Glutamatergic neuron (in vitro differentiated cells): ENCODE measurements around the gene SMLR1. TPM values are rescaled to one million over a fixed set of nuclear protein-coding genes. Genes with fewer than 3 reads are reported as not detected.

Experiments
- DNase-seq: peaks from one replicate; pipeline ENCODE4 v3.0.0; 2022
- H3K27ac Mint-ChIP-seq: one replicate; pipeline ENCODE4 v1.8.0; 2020; ENCODE audit warnings: mild to moderate bottlenecking, mixed read lengths, inconsistent platforms; ENCODE audit not compliant: unreplicated experiment
- H3K27me3 Mint-ChIP-seq: one replicate; pipeline ENCODE4 v1.8.0; 2020; ENCODE audit warnings: mild to moderate bottlenecking, moderate library complexity, mixed read lengths, inconsistent platforms; ENCODE audit not compliant: unreplicated experiment
- H3K36me3 Mint-ChIP-seq: one replicate; pipeline ENCODE4 v1.8.0; 2020; ENCODE audit warnings: mild to moderate bottlenecking, mixed read lengths, inconsistent platforms; ENCODE audit not compliant: unreplicated experiment
- H3K4me1 Mint-ChIP-seq: one replicate; pipeline ENCODE4 v1.8.0; 2020; ENCODE audit warnings: mild to moderate bottlenecking, low read depth, mixed read lengths, inconsistent platforms; ENCODE audit not compliant: unreplicated experiment
- H3K4me3 Mint-ChIP-seq: one replicate; pipeline ENCODE4 v1.8.0; 2020; ENCODE audit warnings: mild to moderate bottlenecking, mixed read lengths, inconsistent platforms; ENCODE audit not compliant: unreplicated experiment
- H3K9me3 Mint-ChIP-seq: one replicate; pipeline ENCODE4 v1.8.0; 2020; ENCODE audit warnings: mild to moderate bottlenecking, moderate library complexity, mixed read lengths, inconsistent platforms; ENCODE audit not compliant: unreplicated experiment
- total RNA-seq: library from RNA; stranded (reverse); fragmentation: NEBNext Ultra II Directional; extraction: Animal tissue kit (Norgen Biotek cat#: 25700); gene quantifications from one replicate; pipeline ENCODE4 v1.2.1, GENCODE V29; 2021; ENCODE audit not compliant: unreplicated experiment
- TF ChIP-seq, protein P1 (sequence below): fragments of 200-600 bp; sonication (generic); IDR thresholded peaks from one replicate; pipeline ENCODE4 v1.5.0; 2021; ENCODE audit not compliant: partially characterized antibody, unreplicated experiment

Gene SMLR1
- total RNA-seq, 1 donor from 2014 or later: not detected

DNA sequence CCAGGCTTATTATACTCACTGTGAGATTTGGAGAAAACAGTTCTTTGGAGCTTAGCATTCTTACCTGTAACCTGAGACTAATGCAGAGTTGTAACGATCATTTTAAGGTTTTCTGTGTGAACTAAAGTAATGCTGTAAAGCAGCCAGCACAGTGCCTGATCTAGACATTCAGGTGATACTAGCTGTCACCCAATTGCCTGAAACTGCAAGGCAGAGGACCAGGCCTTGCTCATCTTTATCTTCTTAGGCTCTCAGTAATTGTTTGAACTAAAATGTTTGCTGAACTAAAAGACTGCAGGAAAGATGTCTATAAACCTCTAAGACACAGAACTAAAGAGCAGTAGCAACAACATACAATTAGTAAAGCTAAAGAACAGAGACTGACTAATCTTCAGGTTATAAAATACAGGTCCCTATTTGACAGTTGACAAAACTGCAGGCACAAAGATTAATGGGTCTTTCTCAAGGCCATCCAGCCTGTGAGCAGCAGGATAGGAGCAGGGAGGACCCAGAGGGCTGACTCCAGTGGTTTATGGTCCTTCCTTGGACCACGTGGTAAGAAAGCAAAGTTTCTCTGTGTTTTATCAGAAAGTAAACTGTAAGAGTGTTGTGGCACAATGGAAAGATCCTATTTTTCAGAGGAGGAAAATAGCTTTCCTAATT lies 31.4 kb downstream of the SMLR1 start:
- DNase-seq: no peak
- Mint-ChIP-seq H3K36me3 (no peaks in the 10 kb centered on the region), H3K27ac (no peak overlapping the region), H3K9me3 (no peaks in the 10 kb centered on the region), H3K4me1 (no peaks in the 10 kb centered on the region), H3K4me3 (no peak overlapping the region), H3K27me3 (no peaks in the 10 kb centered on the region)
- TF ChIP-seq, protein P1, sequence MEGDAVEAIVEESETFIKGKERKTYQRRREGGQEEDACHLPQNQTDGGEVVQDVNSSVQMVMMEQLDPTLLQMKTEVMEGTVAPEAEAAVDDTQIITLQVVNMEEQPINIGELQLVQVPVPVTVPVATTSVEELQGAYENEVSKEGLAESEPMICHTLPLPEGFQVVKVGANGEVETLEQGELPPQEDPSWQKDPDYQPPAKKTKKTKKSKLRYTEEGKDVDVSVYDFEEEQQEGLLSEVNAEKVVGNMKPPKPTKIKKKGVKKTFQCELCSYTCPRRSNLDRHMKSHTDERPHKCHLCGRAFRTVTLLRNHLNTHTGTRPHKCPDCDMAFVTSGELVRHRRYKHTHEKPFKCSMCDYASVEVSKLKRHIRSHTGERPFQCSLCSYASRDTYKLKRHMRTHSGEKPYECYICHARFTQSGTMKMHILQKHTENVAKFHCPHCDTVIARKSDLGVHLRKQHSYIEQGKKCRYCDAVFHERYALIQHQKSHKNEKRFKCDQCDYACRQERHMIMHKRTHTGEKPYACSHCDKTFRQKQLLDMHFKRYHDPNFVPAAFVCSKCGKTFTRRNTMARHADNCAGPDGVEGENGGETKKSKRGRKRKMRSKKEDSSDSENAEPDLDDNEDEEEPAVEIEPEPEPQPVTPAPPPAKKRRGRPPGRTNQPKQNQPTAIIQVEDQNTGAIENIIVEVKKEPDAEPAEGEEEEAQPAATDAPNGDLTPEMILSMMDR: no peak

DNA sequence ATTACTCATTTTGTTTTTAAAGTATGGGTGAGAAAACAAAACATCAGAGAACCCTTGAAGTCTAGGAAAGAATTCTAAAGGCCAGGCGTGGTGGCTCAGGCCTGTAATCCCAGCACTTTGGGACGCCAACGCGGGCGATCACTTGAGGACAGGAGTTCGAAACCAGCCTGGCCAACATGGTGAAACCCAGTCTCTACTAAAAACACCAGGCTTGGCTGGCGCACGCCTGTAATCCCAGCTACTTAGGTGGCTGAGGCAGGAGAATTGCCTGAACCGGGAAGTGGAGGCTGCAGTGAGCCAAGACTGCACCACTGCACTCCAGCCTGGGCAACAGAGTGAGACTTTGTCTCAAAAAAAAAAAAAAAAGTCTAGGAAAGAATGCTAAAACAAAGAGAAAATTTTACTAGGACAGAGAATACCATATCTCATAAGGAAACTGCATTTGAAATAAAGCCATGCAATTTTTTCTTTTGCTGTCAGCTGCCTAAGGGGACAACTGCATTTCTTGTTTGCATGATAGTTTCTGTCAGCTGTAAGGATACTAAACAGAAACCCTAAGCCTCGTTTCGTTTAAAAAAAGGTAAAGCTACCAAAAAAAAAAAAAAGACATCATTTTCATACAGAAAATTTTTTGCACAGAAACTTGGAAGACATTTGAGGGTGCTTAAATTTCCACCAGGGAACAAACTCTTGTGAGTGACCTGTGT lies 32.1 kb downstream of the SMLR1 start:
- H3K27ac Mint-ChIP-seq: no peak overlapping the region
- DNase-seq: no peak
- H3K4me1 Mint-ChIP-seq: peaks cover 2% of the 10 kb centered on the region
- H3K36me3 Mint-ChIP-seq: no peaks in the 10 kb centered on the region
- H3K9me3 Mint-ChIP-seq: no peaks in the 10 kb centered on the region
- TF ChIP-seq, protein P1: no peak
- no peak overlapping the region for H3K4me3 Mint-ChIP-seq
- no peaks in the 10 kb centered on the region for H3K27me3 Mint-ChIP-seq

DNA sequence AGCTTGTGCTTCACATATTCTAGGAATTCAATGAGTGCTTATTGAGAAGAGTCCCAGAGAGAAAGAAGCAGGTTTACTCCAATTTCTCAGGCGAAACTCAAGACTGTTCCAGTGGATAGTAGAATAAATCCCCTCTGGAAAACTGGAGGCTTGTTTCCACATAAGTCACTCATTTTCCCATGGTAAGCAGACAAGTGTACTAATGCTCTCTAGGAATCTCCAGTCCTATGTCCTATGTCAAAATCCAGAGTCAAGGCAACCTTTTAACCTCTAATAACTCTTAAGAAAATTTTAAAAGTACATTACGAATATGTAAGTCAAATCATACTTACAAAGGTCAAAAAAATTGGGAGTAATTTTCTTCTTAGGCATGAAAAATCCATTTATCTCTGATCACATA lies 35.2 kb downstream of the SMLR1 start:
- Mint-ChIP-seq H3K27me3 (no peaks in the 10 kb centered on the region), H3K4me3 (no peak overlapping the region), H3K36me3 (no peaks in the 10 kb centered on the region), H3K27ac (no peak overlapping the region), H3K9me3 (no peaks in the 10 kb centered on the region), H3K4me1 (peaks cover 2% of the 10 kb centered on the region)
- TF ChIP-seq, protein P1: no peak
- no peak for DNase-seq

DNA sequence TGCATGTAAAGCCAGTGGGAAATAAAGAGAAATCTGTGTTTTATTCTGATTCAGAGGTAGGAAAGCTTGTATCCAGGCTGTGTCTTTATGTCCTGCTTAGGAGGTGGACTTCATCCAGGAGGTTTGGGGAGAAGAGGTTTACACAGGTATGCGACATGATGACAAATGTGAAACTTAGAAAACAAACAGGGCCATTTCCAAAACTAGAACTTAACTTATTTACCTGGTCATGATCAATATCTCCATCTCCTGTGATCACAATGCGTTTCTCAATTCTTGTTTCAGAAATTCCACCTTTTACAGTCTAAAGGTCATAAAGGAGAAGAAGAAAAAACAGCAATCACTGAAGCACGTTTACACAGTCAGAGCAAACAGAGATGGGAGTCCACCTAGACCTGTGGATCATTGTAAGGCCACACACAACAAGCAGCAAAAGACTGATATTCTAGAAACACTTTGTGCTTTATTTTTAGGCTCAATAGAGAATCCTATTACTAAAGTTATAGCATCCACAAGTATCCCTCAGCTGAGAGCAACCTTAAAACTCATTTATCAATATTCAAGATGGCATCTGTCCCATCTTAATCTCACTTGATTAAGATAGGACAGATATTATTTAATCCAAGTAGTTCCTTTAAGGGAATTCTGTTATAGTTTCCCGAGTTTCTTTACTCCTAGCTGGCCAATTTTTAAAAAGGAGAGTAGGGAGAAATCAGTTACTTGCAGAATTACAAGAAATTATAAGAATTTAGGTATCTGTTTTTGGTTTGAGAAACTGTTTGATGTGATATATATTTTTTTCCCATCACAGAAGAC lies 36.4 kb downstream of the SMLR1 start:
- H3K9me3 Mint-ChIP-seq: no peaks in the 10 kb centered on the region
- DNase-seq: no peak
- H3K4me3 Mint-ChIP-seq: no peak overlapping the region
- H3K27me3 Mint-ChIP-seq: no peaks in the 10 kb centered on the region
- TF ChIP-seq, protein P1: no peak
- no peak overlapping the region for H3K27ac Mint-ChIP-seq
- H3K36me3 Mint-ChIP-seq: no peaks in the 10 kb centered on the region
- peaks cover 2% of the 10 kb centered on the region for H3K4me1 Mint-ChIP-seq
